Measurements from ENCODE around the gene TCEANC2. TPM values are rescaled to one million over a fixed set of nuclear protein-coding genes. Genes with fewer than 3 reads are reported as not detected.

The TCEANC2 gene
- total RNA-seq, 4 donors from 2014 or later: 3.0 to 9.0 (median 5.5) TPM

DNA sequence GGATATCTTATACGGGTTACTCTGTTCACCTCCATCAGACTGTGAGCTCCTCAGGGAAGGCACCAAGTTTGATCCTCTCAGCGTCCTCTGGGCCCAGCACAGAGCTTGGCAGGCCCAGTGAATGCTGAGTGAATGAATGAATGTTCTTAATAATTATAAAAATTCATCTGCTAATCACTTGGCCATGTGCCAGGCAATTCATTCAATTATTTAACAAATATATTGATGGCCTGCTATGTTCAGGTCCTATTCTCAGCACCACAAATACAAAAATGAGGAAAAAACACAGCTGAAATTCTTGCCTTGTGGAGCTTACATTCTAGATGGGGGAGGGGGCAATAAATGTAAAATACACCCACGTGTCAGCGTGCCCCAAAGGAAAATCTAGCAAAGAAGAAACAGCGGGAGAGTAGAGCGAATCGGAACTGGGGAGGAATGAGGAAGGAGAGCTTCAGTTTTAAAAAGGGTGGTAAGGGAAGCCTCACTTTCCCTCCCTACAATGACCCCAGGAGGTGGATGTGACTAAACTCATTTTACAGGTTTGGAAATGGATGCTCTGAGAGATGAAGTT is 83.6 kb downstream of the TCEANC2 start:
- H3K27me3 ChIP-seq: no peaks in the 10 kb centered on the region
- H3K27ac ChIP-seq: no peak overlapping the region
- no peaks in the 10 kb centered on the region for H3K36me3 ChIP-seq
- DNase-seq (ENCODE audit: low spot score in 2 of 2): no peak
- H3K4me3 ChIP-seq: no peak overlapping the region
- TF ChIP-seq CTCF (IDR thresholded peaks at IDR 0.05) (no peak), EP300 (IDR thresholded peaks at IDR 0.05) (no peak), POLR2A (IDR thresholded peaks at IDR 0.05) (no peak)
- 63 to 75% methylated on average over 7 of the region's 7 CpGs for WGBS, 2 donors
- H3K4me1 ChIP-seq: peaks cover 0 to 3% (median 0%) of the 10 kb centered on the region in 4 donors
- no peaks in the 10 kb centered on the region for H3K9me3 ChIP-seq

DNA sequence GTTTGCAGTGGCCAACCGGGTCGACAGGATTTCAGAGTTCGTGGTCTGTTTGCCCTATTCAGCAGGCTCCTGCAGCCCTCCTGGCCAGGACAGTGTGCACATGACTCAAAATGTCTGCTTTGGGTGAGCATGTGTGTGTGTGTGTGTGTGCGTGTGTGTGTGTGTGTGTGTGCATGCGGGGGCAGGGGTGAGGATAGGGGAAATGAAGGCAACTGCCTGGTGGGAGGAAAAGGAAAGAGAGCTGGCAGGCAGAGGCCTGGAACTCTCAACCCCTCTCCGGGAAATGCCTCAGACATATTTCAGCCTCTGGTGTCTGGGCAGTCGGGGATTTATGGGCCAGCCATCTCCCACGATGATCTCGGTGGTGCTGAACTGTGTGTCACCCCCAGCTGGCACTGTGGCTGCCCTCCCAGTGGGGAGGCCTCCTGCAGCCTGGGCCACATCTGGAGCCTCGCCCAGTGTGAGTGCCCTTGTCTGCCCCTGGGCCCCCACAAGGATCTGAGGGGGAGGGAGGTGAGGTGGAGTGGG is 84.2 kb downstream of the TCEANC2 start:
- H3K4me1 ChIP-seq: peaks cover 0 to 3% (median 0%) of the 10 kb centered on the region in 4 donors
- no peaks in the 10 kb centered on the region for H3K36me3 ChIP-seq
- H3K27me3 ChIP-seq: no peaks in the 10 kb centered on the region
- no peaks in the 10 kb centered on the region for H3K9me3 ChIP-seq
- no peak for TF ChIP-seq POLR2A (IDR thresholded peaks at IDR 0.05)
- no peak for TF ChIP-seq CTCF (IDR thresholded peaks at IDR 0.05)
- TF ChIP-seq EP300 (IDR thresholded peaks at IDR 0.05): no peak
- H3K27ac ChIP-seq: no peak overlapping the region
- WGBS, 2 donors: 25 to 29% methylated on average over 10 of the region's 10 CpGs
- no peak for DNase-seq (ENCODE audit: low spot score in 2 of 2)
- H3K4me3 ChIP-seq: no peak overlapping the region

DNA sequence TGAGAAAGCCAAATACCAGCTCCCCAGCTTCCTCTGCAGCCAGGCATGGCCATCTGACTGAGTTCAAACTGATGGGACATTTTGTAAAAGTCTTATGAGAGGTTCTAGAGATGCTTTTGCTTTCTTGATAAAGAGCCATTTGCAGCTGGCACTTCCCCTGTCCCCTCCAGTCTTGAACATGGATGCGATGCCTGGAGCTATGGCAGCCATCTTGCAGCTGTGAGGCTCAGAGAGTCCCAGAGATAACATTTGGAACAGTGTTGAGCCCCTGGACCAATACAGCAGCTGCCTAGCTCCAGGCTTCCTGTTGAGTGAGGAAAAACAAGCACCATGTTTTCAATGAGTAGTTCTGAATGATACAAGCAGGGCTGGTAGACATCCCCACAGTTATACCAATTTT is 85.6 kb downstream of the TCEANC2 start:
- peaks cover 0 to 3% (median 0%) of the 10 kb centered on the region in 4 donors for H3K4me1 ChIP-seq
- no peaks in the 10 kb centered on the region for H3K36me3 ChIP-seq
- 100% methylated on average over 1 of the region's 1 CpG for WGBS, 2 donors
- no peaks in the 10 kb centered on the region for H3K27me3 ChIP-seq
- H3K4me3 ChIP-seq: no peak overlapping the region
- H3K27ac ChIP-seq: no peak overlapping the region
- TF ChIP-seq POLR2A (IDR thresholded peaks at IDR 0.05) (no peak), CTCF (IDR thresholded peaks at IDR 0.05) (no peak), EP300 (IDR thresholded peaks at IDR 0.05) (no peak)
- H3K9me3 ChIP-seq: no peaks in the 10 kb centered on the region
- DNase-seq (ENCODE audit: low spot score in 2 of 2): no peak

GRCh38 chr1:54139711-54140110 is 86.3 kb downstream of the TCEANC2 start:
- peaks cover 0 to 3% (median 0%) of the 10 kb centered on the region in 4 donors for H3K4me1 ChIP-seq
- H3K27ac ChIP-seq: no peak overlapping the region
- TF ChIP-seq CTCF (IDR thresholded peaks at IDR 0.05): no peak
- no peak for TF ChIP-seq POLR2A (IDR thresholded peaks at IDR 0.05)
- TF ChIP-seq EP300 (IDR thresholded peaks at IDR 0.05): no peak
- H3K9me3 ChIP-seq: no peaks in the 10 kb centered on the region
- DNase-seq (ENCODE audit: low spot score in 2 of 2): no peak
- no peaks in the 10 kb centered on the region for H3K27me3 ChIP-seq
- WGBS, 2 donors: 96 to 98% methylated on average over 8 to 12 of the region's 12 CpGs
- H3K4me3 ChIP-seq: no peak overlapping the region
- H3K36me3 ChIP-seq: no peaks in the 10 kb centered on the region

GRCh38 chr1:54142146-54142900 is 88.9 kb downstream of the TCEANC2 start:
- H3K27ac ChIP-seq: no peak overlapping the region
- H3K36me3 ChIP-seq: no peaks in the 10 kb centered on the region
- DNase-seq (ENCODE audit: low spot score in 2 of 2): no peak
- H3K27me3 ChIP-seq: no peaks in the 10 kb centered on the region
- no peak overlapping the region for H3K4me3 ChIP-seq
- no peak for TF ChIP-seq CTCF (IDR thresholded peaks at IDR 0.05)
- no peak for TF ChIP-seq POLR2A (IDR thresholded peaks at IDR 0.05)
- TF ChIP-seq EP300 (IDR thresholded peaks at IDR 0.05): no peak
- peaks cover 0 to 3% (median 0%) of the 10 kb centered on the region in 4 donors for H3K4me1 ChIP-seq
- no peaks in the 10 kb centered on the region for H3K9me3 ChIP-seq
- 66 to 69% methylated on average over 9 of the region's 9 CpGs for WGBS, 2 donors
